Activated CD4-positive, alpha-beta T cell treated with anti-CD3 and anti-CD28 coated beads, Interleukin-2, amount 10 ng/mL, durations not matched to agents 7 days and 5 days (primary cell): Measurements from ENCODE around the gene WWOX. TPM values are rescaled to one million over a fixed set of nuclear protein-coding genes. Genes with fewer than 3 reads are reported as not detected.

Source experiments
- CTCF ChIA-PET: fragments of 350-600 bp; sonication (Branson Sonifier 250); formaldehyde crosslinking; loops from one replicate; lab custom pipeline; 2021; ENCODE audit warnings: antibody characterized with exemption; lab: Charles Lee
- POLR2A ChIA-PET: fragments of 350-600 bp; sonication (Branson Sonifier 250); formaldehyde crosslinking; loops from one replicate; lab custom pipeline; 2021; ENCODE audit warnings: antibody characterized with exemption; lab: Charles Lee
- DNase-seq: peaks from one replicate; pipeline ENCODE4 v3.0.0-alpha.2; 2020
- H3K27ac Mint-ChIP-seq: one replicate; pipeline ENCODE4 v1.8.0; 2021; ENCODE audit warnings: mild to moderate bottlenecking, moderate library complexity, mixed read lengths
- H3K27me3 Mint-ChIP-seq: one replicate; pipeline ENCODE4 v1.8.0; 2021; ENCODE audit warnings: mixed read lengths
- H3K36me3 Mint-ChIP-seq: one replicate; pipeline ENCODE4 v1.8.0; 2021; ENCODE audit warnings: low read depth, mixed read lengths
- H3K4me1 Mint-ChIP-seq: one replicate; pipeline ENCODE4 v1.8.0; 2021; ENCODE audit warnings: mixed read lengths
- H3K4me3 Mint-ChIP-seq: one replicate; pipeline ENCODE4 v1.8.0; 2021; ENCODE audit warnings: mild to moderate bottlenecking, moderate library complexity, mixed read lengths
- H3K9me3 Mint-ChIP-seq: one replicate; pipeline ENCODE4 v1.8.0; 2021; ENCODE audit warnings: mixed read lengths
- total RNA-seq, 2 experiments: library from RNA; stranded (reverse); gene quantifications; one replicate each; pipeline ENCODE4 v1.2.3, GENCODE V29; 2021

The WWOX gene
- total RNA-seq, 2 experiments from 2014 or later = 22.2 to 28.9 TPM

DNA sequence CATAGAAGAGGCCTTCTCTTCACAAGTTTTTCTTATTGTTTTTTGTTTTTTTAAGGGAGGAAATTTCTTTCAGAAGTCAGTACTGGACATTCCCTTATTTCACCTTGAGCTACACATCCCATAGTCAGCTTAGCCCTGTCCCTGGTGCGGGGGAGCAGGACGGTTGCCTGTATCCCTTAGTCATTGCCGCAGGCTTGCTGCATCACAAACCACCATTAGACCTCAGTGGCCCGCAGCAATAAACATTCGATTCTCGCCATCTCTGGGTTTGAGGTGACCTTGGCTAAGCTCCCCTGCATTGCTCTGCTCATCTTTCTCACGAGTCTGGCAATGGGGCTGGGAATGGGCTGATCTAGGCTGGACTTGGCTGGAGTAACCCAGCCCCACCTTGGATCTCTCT is 692.5 kb downstream of the WWOX start:
- H3K4me1 Mint-ChIP-seq = peaks cover 28% of the 10 kb centered on the region
- ChIA-PET CTCF (interaction anchor here (0.6 to 3.3 kb wide), 4 partner anchors 8 to 723 kb away, joined by 3 to 11 read pairs (median 5); no protein-coding TSS in a partner anchor), POLR2A (no interaction called here)
- no peaks in the 10 kb centered on the region for H3K27me3 Mint-ChIP-seq
- H3K9me3 Mint-ChIP-seq = no peaks in the 10 kb centered on the region
- no peak for DNase-seq
- no peak overlapping the region for H3K27ac Mint-ChIP-seq
- no peak overlapping the region for H3K4me3 Mint-ChIP-seq
- H3K36me3 Mint-ChIP-seq = peaks cover 2% of the 10 kb centered on the region

DNA sequence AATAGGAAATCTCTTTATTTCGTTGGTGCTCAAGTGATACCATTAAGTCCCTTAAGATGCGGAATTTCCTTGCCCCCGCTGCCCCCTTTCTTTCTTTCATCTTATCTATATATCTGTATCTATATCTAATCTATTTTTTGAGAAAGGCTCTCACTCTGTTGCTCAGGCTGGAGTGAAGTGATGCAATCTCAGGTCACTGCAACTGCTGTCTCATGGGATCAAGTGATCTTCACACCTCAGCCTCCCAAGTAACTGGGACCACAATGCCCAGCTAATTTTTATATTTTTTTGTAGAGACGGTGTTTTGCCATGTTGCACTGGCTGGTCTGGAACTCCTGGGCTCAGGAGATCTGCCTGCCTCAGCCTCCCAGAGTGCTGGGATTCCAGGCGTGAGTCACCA is 693.5 kb downstream of the WWOX start:
- peaks cover 27% of the 10 kb centered on the region for H3K4me1 Mint-ChIP-seq
- POLR2A ChIA-PET = interaction anchor here (0.5 kb wide), 1 partner anchor 806 kb away, joined by 4 read pairs; no protein-coding TSS in a partner anchor

DNA sequence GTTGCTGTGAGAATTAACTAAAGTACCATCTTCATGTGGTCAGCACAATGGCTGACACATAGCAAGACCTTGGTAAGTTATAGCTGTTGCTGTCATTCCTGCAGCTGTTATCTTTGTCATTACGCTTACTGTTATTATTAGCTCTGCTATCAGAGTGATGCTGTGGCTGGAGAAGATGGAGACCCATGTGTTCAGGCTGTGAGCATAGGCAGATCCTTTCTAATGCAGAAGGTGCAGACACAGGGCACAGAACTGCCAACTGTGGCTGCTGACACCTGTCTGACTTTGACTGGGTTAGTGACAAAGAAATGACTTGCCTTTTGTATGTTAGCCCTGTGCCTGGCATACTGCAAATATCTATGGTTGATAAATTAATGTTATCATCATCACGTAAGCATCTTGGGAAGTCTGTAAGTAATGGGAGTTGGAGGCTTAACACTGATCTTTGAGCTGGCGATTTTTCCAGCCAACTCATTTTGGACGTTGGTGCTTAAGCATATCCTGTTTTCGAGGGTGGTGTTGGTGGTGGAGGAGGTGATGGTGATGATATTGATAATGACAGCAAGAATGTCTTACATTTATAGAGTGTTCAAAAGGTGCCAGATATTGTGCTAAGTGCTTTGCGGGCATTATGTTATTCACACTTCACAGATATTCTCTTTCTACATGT is 695.3 kb downstream of the WWOX start:
- Mint-ChIP-seq H3K36me3 (no peaks in the 10 kb centered on the region), H3K27ac (peak overlapping the region; percentile 31), H3K27me3 (no peaks in the 10 kb centered on the region), H3K4me1 (peaks cover 27% of the 10 kb centered on the region), H3K4me3 (no peak overlapping the region), H3K9me3 (no peaks in the 10 kb centered on the region)
- DNase-seq = no peak
- CTCF ChIA-PET = interaction anchor here (0.6 to 3.3 kb wide), 5 partner anchors 11 to 807 kb away, joined by 3 to 11 read pairs (median 3); no protein-coding TSS in a partner anchor
- POLR2A ChIA-PET = no interaction called here

More for the DNA sequence above, 693.5 kb downstream of the WWOX start:
- Mint-ChIP-seq H3K36me3 (peaks cover 2% of the 10 kb centered on the region), H3K27ac (no peak overlapping the region), H3K4me3 (no peak overlapping the region), H3K27me3 (no peaks in the 10 kb centered on the region), H3K9me3 (no peaks in the 10 kb centered on the region)
- CTCF ChIA-PET = interaction anchor here (1.1 to 3.3 kb wide), 4 partner anchors 9 to 82 kb away, joined by 3 to 11 read pairs (median 5); no protein-coding TSS in a partner anchor
- DNase-seq = no peak

DNA sequence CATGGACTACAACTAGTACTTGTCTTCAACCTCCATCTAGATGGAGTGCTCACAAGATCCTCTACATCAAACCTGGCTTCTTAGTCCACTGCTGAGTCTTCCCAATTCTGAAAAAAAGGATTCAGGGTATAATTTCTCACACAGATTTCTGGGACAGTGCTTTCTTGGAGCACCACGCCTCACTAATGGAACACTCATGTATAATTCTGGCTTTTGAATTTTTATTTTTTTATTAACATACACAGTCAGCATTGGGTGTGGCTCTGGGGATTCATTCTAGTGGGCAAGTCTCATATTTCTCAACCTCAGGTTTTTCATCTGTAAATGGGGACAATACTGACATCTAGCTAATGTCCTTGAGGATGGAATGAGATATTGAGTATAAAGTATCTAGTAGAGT is 696.0 kb downstream of the WWOX start:
- Mint-ChIP-seq H3K4me1 (peaks cover 24% of the 10 kb centered on the region), H3K4me3 (no peak overlapping the region), H3K36me3 (no peaks in the 10 kb centered on the region), H3K9me3 (no peaks in the 10 kb centered on the region), H3K27ac (peak overlapping the region; percentile 31), H3K27me3 (no peaks in the 10 kb centered on the region)
- no peak for DNase-seq
- CTCF ChIA-PET = no interaction called here
- POLR2A ChIA-PET = no interaction called here

DNA sequence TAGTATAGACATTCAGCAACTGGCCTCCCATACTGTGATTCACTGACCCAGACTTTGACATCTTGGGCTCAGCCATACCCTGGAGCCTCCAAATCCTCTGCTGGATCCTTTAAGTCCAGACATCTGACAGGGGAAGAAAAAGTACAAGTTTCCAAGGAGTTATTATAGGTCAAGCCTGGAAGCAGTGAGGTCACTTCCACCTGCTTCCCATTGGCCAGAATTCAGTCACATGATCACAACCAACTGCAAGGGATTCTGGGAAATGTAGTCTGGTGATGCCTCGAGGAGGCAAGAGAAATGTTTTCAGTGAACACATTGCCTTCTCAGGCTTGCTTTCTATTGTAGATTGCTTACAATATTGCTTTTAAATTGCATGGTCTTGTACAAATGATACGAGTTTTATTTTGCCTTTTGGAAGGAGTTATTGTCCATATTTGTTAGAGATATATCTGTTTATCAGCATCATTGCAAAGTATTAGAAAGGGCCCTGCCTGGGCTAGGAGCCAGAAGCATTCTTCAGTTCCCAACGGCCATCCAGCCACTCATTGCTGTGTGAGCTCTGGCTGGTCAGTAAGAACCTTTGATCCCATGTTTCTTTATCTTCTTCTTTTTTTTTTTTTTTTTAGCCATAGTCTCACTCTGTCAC is 696.9 kb downstream of the WWOX start:
- CTCF ChIA-PET = no interaction called here
- Mint-ChIP-seq H3K27ac (peak overlapping the region; percentile 7), H3K27me3 (no peaks in the 10 kb centered on the region), H3K4me1 (peaks cover 19% of the 10 kb centered on the region), H3K36me3 (no peaks in the 10 kb centered on the region), H3K4me3 (no peak overlapping the region), H3K9me3 (no peaks in the 10 kb centered on the region)
- peak; percentile 32 for DNase-seq
- POLR2A ChIA-PET = no interaction called here

DNA sequence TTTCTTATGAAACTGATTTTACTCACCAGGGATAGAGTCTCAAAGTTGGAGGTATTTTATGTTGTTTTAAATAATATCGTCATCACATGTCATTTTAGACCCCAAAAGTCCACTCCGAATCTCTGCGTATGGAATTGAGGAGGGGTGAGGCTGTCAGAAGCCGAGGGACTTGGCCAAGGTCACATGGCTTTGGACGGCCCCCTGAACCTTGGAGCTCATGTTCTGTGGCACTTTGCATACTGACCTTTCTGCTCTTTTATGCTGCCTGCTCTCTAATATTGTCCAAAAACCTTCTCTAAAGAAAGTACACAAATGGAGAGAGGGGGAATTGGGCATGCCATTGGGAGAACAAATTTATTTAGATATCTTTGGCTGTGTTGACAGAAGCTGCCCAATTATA is 700.0 kb downstream of the WWOX start:
- POLR2A ChIA-PET = no interaction called here

DNA sequence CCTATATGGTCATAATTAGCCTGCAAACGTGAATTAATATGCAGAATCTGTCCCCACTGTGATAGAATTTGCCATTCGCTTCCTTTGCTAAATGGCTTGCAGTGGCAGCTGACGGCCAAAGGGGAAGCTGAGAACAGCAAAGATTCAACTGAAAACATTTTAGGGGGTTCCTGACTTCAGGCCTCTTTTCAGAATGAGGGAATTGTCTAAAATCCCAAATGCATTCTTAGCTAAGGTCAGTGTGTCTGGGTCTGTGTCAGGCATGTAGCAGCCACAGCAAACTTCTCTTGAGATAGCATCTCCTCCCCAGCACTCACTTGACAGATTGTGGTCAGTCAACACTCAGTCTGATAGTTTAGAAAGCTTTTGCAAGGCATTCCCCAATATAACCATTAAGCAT is 701.1 kb downstream of the WWOX start:
- CTCF ChIA-PET = interaction anchor here (0.6 to 1.0 kb wide), 2 partner anchors 11 to 22 kb away, joined by 3 to 4 read pairs; no protein-coding TSS in a partner anchor
- H3K9me3 Mint-ChIP-seq = peaks cover 2% of the 10 kb centered on the region
- H3K4me3 Mint-ChIP-seq = no peak overlapping the region

More for the DNA sequence above, 700.0 kb downstream of the WWOX start:
- CTCF ChIA-PET = no interaction called here
- Mint-ChIP-seq H3K4me3 (no peak overlapping the region), H3K36me3 (no peaks in the 10 kb centered on the region), H3K27me3 (no peaks in the 10 kb centered on the region), H3K4me1 (peaks cover 17% of the 10 kb centered on the region), H3K9me3 (no peaks in the 10 kb centered on the region), H3K27ac (no peak overlapping the region)
- DNase-seq = no peak

DNA sequence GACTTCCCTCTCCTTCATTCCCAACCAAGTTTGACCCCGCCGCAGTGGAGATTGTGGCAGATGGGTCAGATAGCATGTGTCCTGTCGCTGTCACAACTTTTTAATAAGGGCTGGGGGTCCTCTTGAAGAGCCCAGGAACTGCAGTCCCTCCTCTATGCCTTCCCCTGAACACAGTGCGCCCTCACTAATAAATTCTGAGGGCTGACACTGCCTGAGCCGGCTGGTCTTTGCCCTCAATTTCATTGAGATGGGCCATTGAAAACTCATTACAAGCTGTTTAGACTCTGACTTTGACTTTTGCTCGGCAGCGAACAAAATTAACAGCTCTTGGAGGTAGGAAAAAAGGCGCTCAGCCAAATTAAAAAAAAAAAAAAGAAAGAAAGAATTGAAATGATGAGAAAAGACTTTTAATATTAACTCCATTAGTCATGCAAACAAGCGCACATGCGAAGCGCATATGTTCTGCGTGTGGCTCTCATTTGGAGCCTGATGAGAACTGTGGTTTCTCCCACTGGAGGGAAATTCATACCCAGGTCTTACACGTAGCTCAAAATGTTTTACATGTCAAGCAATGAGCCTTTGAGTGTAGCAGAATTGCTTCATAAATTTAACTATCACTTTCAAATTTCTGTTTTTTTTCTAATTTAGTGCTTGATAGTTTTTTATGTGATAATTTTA is 704.7 kb downstream of the WWOX start:
- POLR2A ChIA-PET = no interaction called here
- no peaks in the 10 kb centered on the region for H3K36me3 Mint-ChIP-seq
- no peaks in the 10 kb centered on the region for H3K27me3 Mint-ChIP-seq
- CTCF ChIA-PET = no interaction called here
- no peak for DNase-seq
- peaks cover 7% of the 10 kb centered on the region for H3K9me3 Mint-ChIP-seq
- H3K4me1 Mint-ChIP-seq = peaks cover 2% of the 10 kb centered on the region
- H3K4me3 Mint-ChIP-seq = no peak overlapping the region
- H3K27ac Mint-ChIP-seq = no peak overlapping the region

More for the DNA sequence above, 701.1 kb downstream of the WWOX start:
- no peak overlapping the region for H3K27ac Mint-ChIP-seq
- no peaks in the 10 kb centered on the region for H3K36me3 Mint-ChIP-seq
- H3K27me3 Mint-ChIP-seq = no peaks in the 10 kb centered on the region
- POLR2A ChIA-PET = no interaction called here
- DNase-seq = no peak
- H3K4me1 Mint-ChIP-seq = peaks cover 8% of the 10 kb centered on the region

DNA sequence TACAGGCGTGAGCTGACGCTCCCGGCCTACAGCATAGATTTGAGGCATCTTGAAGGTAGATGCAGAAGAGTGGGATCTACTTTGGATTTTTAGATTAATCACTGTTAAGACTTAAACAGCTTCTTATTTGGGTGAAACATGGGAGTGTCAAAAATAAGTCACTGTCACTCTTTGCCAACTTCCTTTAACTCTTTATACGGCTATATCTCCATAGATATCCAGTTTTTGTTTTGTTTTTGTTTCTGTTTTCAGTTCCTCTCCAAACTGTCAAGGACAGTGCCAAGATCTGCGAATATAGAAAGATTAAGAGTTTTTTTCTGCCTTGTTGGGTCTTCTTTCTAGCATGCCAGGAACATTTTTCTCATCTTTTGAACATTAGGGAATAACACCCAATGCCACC is 706.1 kb downstream of the WWOX start:
- no peak for DNase-seq
- CTCF ChIA-PET = no interaction called here
- H3K27me3 Mint-ChIP-seq = no peaks in the 10 kb centered on the region
- H3K36me3 Mint-ChIP-seq = no peaks in the 10 kb centered on the region
- no peak overlapping the region for H3K27ac Mint-ChIP-seq
- H3K9me3 Mint-ChIP-seq = peaks cover 7% of the 10 kb centered on the region
- peaks cover 2% of the 10 kb centered on the region for H3K4me1 Mint-ChIP-seq
- POLR2A ChIA-PET = no interaction called here
- no peak overlapping the region for H3K4me3 Mint-ChIP-seq

DNA sequence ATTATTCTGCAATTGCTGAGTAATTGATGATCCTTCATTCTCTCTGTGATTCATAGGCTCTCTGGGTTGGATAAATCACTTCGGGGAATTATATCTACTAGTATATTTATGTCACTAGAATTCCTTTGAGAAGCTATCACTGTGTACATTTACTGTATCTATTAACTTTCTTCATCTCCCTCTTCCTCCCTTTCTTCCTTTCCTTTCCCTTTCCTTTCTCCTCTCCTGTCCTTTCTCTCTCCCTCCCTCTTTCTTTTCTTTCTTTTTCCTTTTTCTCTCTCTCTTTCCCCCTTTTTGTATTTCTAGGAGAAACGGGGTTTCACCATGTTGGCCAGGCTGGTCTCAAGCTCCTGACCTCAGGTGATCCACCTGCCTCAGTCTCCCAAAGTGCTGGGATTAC is 711.8 kb downstream of the WWOX start:
- DNase-seq = no peak
- CTCF ChIA-PET = interaction anchor here (0.7 to 0.8 kb wide), 2 partner anchors 11 to 41 kb away, joined by 3 read pairs; no protein-coding TSS in a partner anchor
- H3K4me1 Mint-ChIP-seq = no peaks in the 10 kb centered on the region
- H3K4me3 Mint-ChIP-seq = no peak overlapping the region
- POLR2A ChIA-PET = no interaction called here
- H3K27ac Mint-ChIP-seq = no peak overlapping the region
- H3K9me3 Mint-ChIP-seq = peaks cover 2% of the 10 kb centered on the region
- no peaks in the 10 kb centered on the region for H3K27me3 Mint-ChIP-seq
- no peaks in the 10 kb centered on the region for H3K36me3 Mint-ChIP-seq

DNA sequence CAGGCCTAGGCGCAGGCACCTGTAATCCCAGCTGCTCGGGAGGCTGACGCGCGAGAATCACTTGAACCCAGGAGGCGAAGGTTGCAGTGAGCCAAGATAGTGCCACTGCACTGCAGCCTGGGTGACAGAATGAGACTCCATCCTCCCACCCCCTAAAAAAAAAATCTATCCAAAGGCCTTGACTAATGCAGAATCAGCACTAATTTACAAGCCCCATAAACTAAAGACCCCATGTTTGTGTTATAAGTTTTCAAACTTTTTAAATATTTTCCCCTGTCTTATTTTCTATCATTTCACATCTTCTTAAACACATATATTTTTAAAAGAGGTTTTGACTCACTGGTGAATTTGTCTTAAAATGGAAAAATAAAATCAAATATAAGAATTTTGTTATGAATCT is 713.1 kb downstream of the WWOX start:
- ChIA-PET CTCF (interaction anchor here (0.6 kb wide), 1 partner anchor 443 kb away, joined by 3 read pairs; no protein-coding TSS in a partner anchor), POLR2A (no interaction called here)
- no peaks in the 10 kb centered on the region for H3K4me1 Mint-ChIP-seq
- H3K4me3 Mint-ChIP-seq = no peak overlapping the region
- no peaks in the 10 kb centered on the region for H3K36me3 Mint-ChIP-seq
- no peaks in the 10 kb centered on the region for H3K9me3 Mint-ChIP-seq
- H3K27me3 Mint-ChIP-seq = no peaks in the 10 kb centered on the region
- DNase-seq = no peak
- no peak overlapping the region for H3K27ac Mint-ChIP-seq

DNA sequence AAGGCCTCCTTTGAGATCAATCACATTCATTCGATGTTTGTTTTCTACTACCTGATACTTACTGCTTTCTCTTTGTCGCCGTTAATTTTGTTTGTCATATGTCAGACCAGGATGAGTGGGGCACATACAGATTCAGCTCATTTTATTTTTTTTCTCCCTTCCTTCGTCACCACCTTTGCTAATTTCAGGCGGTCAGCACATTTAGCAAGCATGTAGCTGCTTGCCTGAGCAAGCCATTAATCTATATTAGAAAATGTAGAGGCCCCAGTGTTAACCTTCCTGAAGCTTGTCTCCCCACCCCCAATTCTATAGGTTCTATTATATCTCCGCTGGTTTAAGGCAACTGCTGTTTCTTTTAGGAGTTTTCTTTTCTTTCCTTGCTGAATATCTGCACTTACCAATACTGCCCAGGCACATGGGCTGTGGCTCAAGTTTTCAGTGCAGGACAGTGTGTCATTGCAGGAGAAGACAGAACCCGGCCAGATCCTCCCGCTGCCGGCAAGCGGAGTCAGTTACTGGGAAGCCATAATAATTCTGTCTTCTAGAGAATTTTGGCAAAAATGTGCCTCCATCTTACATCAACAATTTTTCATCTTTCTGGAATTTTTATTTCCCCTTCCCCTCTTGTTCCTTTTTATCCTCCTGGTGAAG is 714.3 kb downstream of the WWOX start:
- ChIA-PET CTCF (interaction anchor here (0.7 kb wide), 1 partner anchor 1928 kb away, joined by 3 read pairs; no protein-coding TSS in a partner anchor), POLR2A (no interaction called here)
- H3K36me3 Mint-ChIP-seq = no peaks in the 10 kb centered on the region
- H3K27me3 Mint-ChIP-seq = no peaks in the 10 kb centered on the region
- no peaks in the 10 kb centered on the region for H3K9me3 Mint-ChIP-seq
- H3K4me3 Mint-ChIP-seq = no peak overlapping the region
- H3K4me1 Mint-ChIP-seq = no peaks in the 10 kb centered on the region
- no peak for DNase-seq
- H3K27ac Mint-ChIP-seq = no peak overlapping the region
